ENCODE data around the gene CMTM4. TPM values are rescaled to one million over a fixed set of nuclear protein-coding genes. Genes with fewer than 3 reads are reported as not detected.
"Not testable (repeated sequence)": the region's sequence is repeated elsewhere in the genome, so short reads cannot be mapped to it uniquely, and the experiment has no call there.

CMTM4 gene
- polyA plus RNA-seq, 4 donors, result 21.0 to 67.0 (median 62.7) TPM

- no peak for DNase-seq (ENCODE audit: low read depth in 4 of 4, low spot score in 3 of 4)
Observed at GRCh38 chr16:66676599-66676998, 19.9 kb downstream of the CMTM4 start.

GRCh38 chr16:66673691-66674090, 22.9 kb downstream of the CMTM4 start:
- DNase-seq (ENCODE audit: low read depth in 4 of 4, low spot score in 3 of 4), result no peak

GRCh38 chr16:66670691-66671388, 25.7 kb downstream of the CMTM4 start:
- DNase-seq (ENCODE audit: low read depth in 4 of 4, low spot score in 3 of 4), result no peak

- DNase-seq (ENCODE audit: low read depth in 4 of 4, low spot score in 3 of 4), result no peak
Observed at GRCh38 chr16:66668777-66669444, 27.6 kb downstream of the CMTM4 start.

GRCh38 chr16:66667944-66668343, 28.6 kb downstream of the CMTM4 start:
- no peak for DNase-seq (ENCODE audit: low read depth in 4 of 4, low spot score in 3 of 4)

- DNase-seq (ENCODE audit: low read depth in 4 of 4, low spot score in 3 of 4), result no peak
Observed at GRCh38 chr16:66662445-66663194, 33.9 kb downstream of the CMTM4 start.

- not testable (repeated sequence) for DNase-seq (ENCODE audit: low read depth in 4 of 4, low spot score in 3 of 4)
Observed at GRCh38 chr16:66661671-66662346, 34.7 kb downstream of the CMTM4 start.

- DNase-seq (ENCODE audit: low read depth in 4 of 4, low spot score in 3 of 4), result no peak
Observed at GRCh38 chr16:66661210-66661560, 35.4 kb downstream of the CMTM4 start.

GRCh38 chr16:66660422-66661209, 35.9 kb downstream of the CMTM4 start:
- DNase-seq (ENCODE audit: low read depth in 4 of 4, low spot score in 3 of 4), result peak; percentile 55 to 68 (median 64)

GRCh38 chr16:66658860-66659190, 37.7 kb downstream of the CMTM4 start:
- no peak for DNase-seq (ENCODE audit: low read depth in 4 of 4, low spot score in 3 of 4)

- DNase-seq (ENCODE audit: low read depth in 4 of 4, low spot score in 3 of 4), result no peak
Observed at GRCh38 chr16:66658143-66658859, 38.2 kb downstream of the CMTM4 start.

GRCh38 chr16:66656547-66656946, 40.0 kb downstream of the CMTM4 start:
- DNase-seq (ENCODE audit: low read depth in 4 of 4, low spot score in 3 of 4), result no peak

GRCh38 chr16:66653581-66654350, 42.8 kb downstream of the CMTM4 start:
- DNase-seq (ENCODE audit: low read depth in 4 of 4, low spot score in 3 of 4), result no peak

- DNase-seq (ENCODE audit: low read depth in 4 of 4, low spot score in 3 of 4), result no peak
Observed at GRCh38 chr16:66652661-66653360, 43.7 kb downstream of the CMTM4 start.

GRCh38 chr16:66651965-66652364, 44.6 kb downstream of the CMTM4 start:
- DNase-seq (ENCODE audit: low read depth in 4 of 4, low spot score in 3 of 4), result no peak

- DNase-seq (ENCODE audit: low read depth in 4 of 4, low spot score in 3 of 4), result no peak
Observed at GRCh38 chr16:66651474-66651765, 45.1 kb downstream of the CMTM4 start.

GRCh38 chr16:66650707-66651473, 45.7 kb downstream of the CMTM4 start:
- DNase-seq (ENCODE audit: low read depth in 4 of 4, low spot score in 3 of 4), result peak; percentile 67 to 84 (median 79)

- no peak for DNase-seq (ENCODE audit: low read depth in 4 of 4, low spot score in 3 of 4)
Observed at GRCh38 chr16:66649636-66650205, 46.8 kb downstream of the CMTM4 start.

Measured in left renal pelvis (tissue), 4 donors.